Lung microvascular endothelial cell (primary cell): ENCODE results near the gene NSUN5. TPM values are rescaled to one million over a fixed set of nuclear protein-coding genes. Genes with fewer than 3 reads are reported as not detected.
"Not testable (repeated sequence)": the region's sequence is repeated elsewhere in the genome, so short reads cannot be mapped to it uniquely, and the experiment has no call there.

Experiments used
- DNase-seq, 2 donors: peaks; one replicate each; pipeline versions ENCODE4 v3.0.0 to v3.0.0-alpha.2; 2010; ENCODE audit warnings: low read depth in 2 of 2
- total RNA-seq: library from RNA; depleted of rRNA; stranded (reverse); fragments of >200 nt; gene quantifications from 2 replicates; pipeline ENCODE4 v1.2.1, GENCODE V29; 2014

The NSUN5 gene
- total RNA-seq, 1 donor from 2014 or later: 0.60 TPM

DNA sequence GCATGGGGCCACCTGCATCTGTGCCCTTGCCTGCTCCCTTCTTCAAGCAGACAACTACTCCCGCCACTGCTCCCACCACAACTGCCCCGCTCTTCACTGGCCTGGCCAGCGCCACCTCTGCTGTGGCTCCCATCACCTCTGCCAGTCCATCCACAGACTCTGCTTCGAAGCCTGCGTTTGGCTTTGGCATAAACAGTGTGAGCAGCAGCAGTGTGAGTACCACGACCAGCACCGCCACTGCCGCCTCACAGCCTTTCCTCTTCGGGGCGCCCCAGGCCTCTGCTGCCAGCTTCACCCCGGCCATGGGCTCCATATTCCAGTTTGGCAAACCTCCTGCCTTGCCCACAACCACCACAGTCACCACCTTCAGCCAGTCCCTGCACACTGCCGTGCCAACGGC is 11.4 kb downstream of the NSUN5 start:
- not testable (repeated sequence) for DNase-seq

DNA sequence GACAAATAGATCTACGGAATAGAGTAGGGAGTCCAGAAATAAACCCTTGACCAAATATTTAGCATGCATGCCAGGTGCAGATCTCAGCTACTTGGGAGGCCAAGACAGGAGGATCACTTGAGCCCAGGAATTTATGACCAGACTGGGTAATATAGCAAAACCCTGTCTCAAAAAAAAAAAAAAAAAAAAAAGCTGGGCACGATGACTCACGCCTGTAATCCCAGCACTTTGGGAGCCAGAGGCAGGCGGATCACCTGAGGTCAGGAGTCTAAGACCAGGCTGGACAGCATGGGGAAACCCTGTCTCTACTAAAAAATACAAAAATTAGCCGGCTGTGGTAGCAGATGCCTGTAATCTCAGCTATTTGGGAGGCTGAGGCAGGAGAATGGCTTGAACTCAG is 31.4 kb downstream of the NSUN5 start:
- not testable (repeated sequence) for DNase-seq

DNA sequence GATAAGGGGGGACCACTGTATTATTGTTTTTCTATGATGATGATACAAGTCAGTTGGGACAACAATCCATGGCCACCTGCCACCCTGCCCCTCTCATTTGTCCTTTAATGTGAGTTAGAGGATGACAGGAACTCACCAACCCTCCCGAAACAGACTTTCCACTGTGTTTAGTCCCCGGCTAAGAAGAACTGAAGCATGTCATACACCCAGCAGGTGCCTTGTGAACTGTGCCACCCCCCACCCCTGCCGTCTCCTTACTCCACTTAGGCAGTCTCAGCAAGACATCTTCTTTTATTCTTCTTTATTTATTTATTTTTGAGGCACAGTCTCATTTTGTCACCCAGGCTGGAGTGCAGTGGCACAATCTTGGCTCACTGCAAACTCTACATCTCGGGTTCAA is 40.8 kb downstream of the NSUN5 start:
- DNase-seq: not testable (repeated sequence)

DNA sequence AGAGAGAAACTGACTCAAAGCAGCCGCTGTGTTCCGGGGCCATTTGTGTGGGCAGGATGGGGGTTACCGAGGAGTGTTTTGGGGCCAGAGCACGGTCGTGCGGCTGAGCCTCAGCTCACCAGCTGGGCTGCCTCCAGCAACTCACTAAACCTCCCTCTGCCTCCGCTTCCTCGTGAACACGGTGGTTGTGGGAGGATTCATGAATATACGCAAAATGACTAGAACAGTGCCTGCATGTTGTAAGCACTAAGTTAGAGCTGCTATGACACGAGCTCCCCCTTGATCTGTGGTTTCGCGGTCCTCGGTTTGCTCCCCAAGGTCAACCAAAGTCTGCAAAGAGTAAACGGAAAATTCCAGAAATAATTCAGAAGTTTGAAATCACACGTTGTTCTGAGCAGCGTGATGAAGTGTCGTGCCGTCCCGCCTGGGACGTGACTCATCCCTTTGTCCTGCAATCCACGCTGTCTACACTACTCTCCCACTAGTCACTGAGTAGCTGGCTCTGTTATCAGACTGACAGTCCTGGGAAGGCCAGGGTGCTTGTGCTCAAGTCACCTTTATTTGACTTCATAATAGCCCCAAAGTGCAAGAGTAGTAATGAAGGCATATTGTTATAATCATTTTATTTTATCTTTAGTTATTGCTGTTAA is 41.8 kb downstream of the NSUN5 start:
- not testable (repeated sequence) for DNase-seq

DNA sequence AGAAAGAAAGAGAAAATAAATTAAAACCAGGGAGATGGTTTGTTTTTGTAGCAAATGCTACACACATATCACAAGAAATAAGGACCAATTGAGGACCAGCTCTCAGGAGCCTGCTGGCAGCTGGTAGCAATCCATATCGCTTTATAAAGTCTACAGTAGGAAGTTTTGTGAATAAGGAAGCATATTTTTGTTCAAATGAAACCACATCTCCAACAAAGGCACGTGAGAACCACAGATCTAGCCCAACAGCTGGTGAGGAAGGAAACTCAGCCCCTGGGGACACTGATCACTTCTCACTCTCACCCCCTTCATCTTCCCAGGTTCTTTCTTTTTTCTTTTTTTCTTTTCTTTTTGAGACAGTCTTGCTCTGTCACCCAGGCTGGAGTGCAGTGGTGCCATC is 46.2 kb downstream of the NSUN5 start:
- DNase-seq: not testable (repeated sequence)

Other genes starting within 250 kb of the NSUN5 start
- gene SPDYE9, start 222.8 kb downstream of the NSUN5 start, total RNA-seq: not detected in 2 replicates
- gene TRIM50, start 19.3 kb upstream of the NSUN5 start, total RNA-seq: not detected in 2 replicates
- not detected in 2 replicates for gene FKBP6, start 19.3 kb upstream of the NSUN5 start, total RNA-seq
- gene FZD9, start 125.0 kb upstream of the NSUN5 start, total RNA-seq: 4.4 and 5.4 TPM in 2 replicates
- 27.7 and 34.1 TPM in 2 replicates for gene BAZ1B, start 213.5 kb upstream of the NSUN5 start, total RNA-seq
- 17.2 and 22.6 TPM in 2 replicates for gene BCL7B, start 248.9 kb upstream of the NSUN5 start, total RNA-seq